22Rv1 (cell line): Measurements from ENCODE around the gene RAB22A.

Experiments
- ZFX ChIP-seq: fragments of 450-650 bp; IDR thresholded peaks from 2 replicates; pipeline ENCODE4 v1.6.1; 2017; ENCODE audit warnings: antibody characterized with exemption, borderline replicate concordance
- TF ChIP-seq, protein P1 (sequence below): fragments of 450-650 bp; IDR thresholded peaks from 2 replicates; pipeline ENCODE4 v1.5.1; 2017; ENCODE audit warnings: mild to moderate bottlenecking

GRCh38 chr20:58360936-58361335 lies 51.4 kb downstream of the RAB22A start:
- TF ChIP-seq, protein P1, sequence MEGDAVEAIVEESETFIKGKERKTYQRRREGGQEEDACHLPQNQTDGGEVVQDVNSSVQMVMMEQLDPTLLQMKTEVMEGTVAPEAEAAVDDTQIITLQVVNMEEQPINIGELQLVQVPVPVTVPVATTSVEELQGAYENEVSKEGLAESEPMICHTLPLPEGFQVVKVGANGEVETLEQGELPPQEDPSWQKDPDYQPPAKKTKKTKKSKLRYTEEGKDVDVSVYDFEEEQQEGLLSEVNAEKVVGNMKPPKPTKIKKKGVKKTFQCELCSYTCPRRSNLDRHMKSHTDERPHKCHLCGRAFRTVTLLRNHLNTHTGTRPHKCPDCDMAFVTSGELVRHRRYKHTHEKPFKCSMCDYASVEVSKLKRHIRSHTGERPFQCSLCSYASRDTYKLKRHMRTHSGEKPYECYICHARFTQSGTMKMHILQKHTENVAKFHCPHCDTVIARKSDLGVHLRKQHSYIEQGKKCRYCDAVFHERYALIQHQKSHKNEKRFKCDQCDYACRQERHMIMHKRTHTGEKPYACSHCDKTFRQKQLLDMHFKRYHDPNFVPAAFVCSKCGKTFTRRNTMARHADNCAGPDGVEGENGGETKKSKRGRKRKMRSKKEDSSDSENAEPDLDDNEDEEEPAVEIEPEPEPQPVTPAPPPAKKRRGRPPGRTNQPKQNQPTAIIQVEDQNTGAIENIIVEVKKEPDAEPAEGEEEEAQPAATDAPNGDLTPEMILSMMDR = no peak
- TF ChIP-seq ZFX = no peak
